Esophagus squamous epithelium (tissue), 4 donors: Measurements from ENCODE around the gene IL1R1.

Experiments
- POLR2A ChIP-seq, 4 donors: fragments of 450-650 bp; IDR thresholded peaks; one replicate each; pipeline ENCODE4 v1.6.1; 2017; ENCODE audit warnings: antibody characterized with exemption in 4 of 4, mild to moderate bottlenecking in 4 of 4, moderate library complexity in 3 of 4
- TF ChIP-seq, protein P1 (sequence below), 6 experiments: fragments of 450-650 bp in 4 of 6; fragments of 200-600 bp in 2 of 6; sonication (generic) in 2 of 6; IDR thresholded peaks; one replicate each; pipeline ENCODE4 v1.5.1; 2016 to 2019; ENCODE audit warnings: antibody characterized with exemption in 6 of 6, mild to moderate bottlenecking in 4 of 6, moderate library complexity in 4 of 6

DNA sequence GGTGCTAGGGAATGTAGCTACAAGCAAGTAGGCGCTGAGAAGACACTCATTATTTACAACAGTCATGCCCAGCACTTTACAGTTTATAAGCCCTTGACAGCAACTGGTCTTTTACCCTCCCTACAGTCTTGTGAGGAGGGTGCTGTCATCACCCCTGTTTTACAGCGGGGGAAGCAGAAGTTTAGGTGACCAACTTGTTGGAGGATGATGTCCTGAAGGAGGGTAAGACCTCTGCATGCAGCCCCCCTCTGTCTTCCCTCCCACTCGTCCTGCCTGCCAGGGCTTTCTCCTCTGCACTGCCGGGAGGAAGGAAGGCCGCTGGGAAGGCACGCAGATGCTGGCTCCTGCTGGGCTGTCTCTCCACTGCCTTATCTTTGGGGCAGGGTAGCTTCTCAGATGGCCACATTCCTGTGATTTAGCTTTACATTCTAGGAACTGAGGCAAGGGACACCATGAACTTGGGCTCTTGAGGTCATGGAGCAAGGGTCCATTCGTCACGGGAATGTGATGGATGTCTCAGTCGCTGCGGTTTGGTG, 972 bp downstream of the IL1R1 start:
- TF ChIP-seq, protein P1, sequence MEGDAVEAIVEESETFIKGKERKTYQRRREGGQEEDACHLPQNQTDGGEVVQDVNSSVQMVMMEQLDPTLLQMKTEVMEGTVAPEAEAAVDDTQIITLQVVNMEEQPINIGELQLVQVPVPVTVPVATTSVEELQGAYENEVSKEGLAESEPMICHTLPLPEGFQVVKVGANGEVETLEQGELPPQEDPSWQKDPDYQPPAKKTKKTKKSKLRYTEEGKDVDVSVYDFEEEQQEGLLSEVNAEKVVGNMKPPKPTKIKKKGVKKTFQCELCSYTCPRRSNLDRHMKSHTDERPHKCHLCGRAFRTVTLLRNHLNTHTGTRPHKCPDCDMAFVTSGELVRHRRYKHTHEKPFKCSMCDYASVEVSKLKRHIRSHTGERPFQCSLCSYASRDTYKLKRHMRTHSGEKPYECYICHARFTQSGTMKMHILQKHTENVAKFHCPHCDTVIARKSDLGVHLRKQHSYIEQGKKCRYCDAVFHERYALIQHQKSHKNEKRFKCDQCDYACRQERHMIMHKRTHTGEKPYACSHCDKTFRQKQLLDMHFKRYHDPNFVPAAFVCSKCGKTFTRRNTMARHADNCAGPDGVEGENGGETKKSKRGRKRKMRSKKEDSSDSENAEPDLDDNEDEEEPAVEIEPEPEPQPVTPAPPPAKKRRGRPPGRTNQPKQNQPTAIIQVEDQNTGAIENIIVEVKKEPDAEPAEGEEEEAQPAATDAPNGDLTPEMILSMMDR (IDR thresholded peaks at IDR 0.05), result no peak
- no peak for TF ChIP-seq POLR2A (IDR thresholded peaks at IDR 0.05)
